OCI-LY7 (cell line): Measurements from ENCODE around the gene SRRM1. TPM values are rescaled to one million over a fixed set of nuclear protein-coding genes. Genes with fewer than 3 reads are reported as not detected.
"Not testable (repeated sequence)": the region's sequence is repeated elsewhere in the genome, so short reads cannot be mapped to it uniquely, and the experiment has no call there.

Source experiments
- BruUV-seq: library from RNA; stranded (reverse); fragments of 400-500 nt; replicated peaks from 2 replicates; lab custom pipeline; 2021; lab: Mats Ljungman, UMichigan
- CTCF ChIA-PET: fragments of 300-600 bp; sonication (Branson Sonifier 250); formaldehyde crosslinking; loops from one replicate; lab custom pipeline; 2022; ENCODE audit warnings: antibody characterized with exemption; ENCODE audit not compliant: unreplicated experiment; lab: Charles Lee
- POLR2A ChIA-PET: fragments of 300-600 bp; sonication (Branson Sonifier 250); formaldehyde crosslinking; loops from one replicate; lab custom pipeline; 2022; ENCODE audit warnings: antibody characterized with exemption; lab: Charles Lee
- DNase-seq: peaks from one replicate; pipeline ENCODE4 v3.0.0-alpha.2; 2015; ENCODE audit warnings: low spot score
- H2AFZ ChIP-seq: fragments of 200-600 bp; sonication (generic), shearing (Covaris generic); 2 replicates; pipeline ENCODE4 v1.6.1; 2014; ENCODE audit warnings: mild to moderate bottlenecking, antibody characterized with exemption, low read length, moderate library complexity
- H3K27ac ChIP-seq: fragments of 200-600 bp; sonication (generic); 2 replicates; pipeline ENCODE4 v1.5.1; 2014; ENCODE audit warnings: mixed run types, low read depth, mild to moderate bottlenecking, moderate library complexity, low read length, inconsistent platforms; ENCODE audit not compliant: poor library complexity, severe bottlenecking
- H3K36me3 ChIP-seq: fragments of 200-600 bp; sonication (generic); 2 replicates; pipeline ENCODE4 v1.6.1; 2014; ENCODE audit warnings: mild to moderate bottlenecking, antibody characterized with exemption, low read length, moderate library complexity, mixed read lengths; ENCODE audit not compliant: insufficient read depth
- H3K4me1 ChIP-seq: fragments of 200-600 bp; sonication (generic); 2 replicates; pipeline ENCODE4 v1.5.1; 2014; ENCODE audit warnings: mild to moderate bottlenecking, low read length; ENCODE audit not compliant: insufficient read depth, poor library complexity, severe bottlenecking
- H3K4me2 ChIP-seq: fragments of 200-600 bp; sonication (generic); 2 replicates; pipeline ENCODE4 v1.6.1; 2014; ENCODE audit warnings: mild to moderate bottlenecking, low read length
- H3K4me3 ChIP-seq: fragments of 200-600 bp; sonication (generic); 2 replicates; pipeline ENCODE4 v1.5.1; 2014; ENCODE audit warnings: mild to moderate bottlenecking, low read depth, low read length; ENCODE audit not compliant: poor library complexity, severe bottlenecking
- H3K79me2 ChIP-seq: fragments of 200-600 bp; sonication (generic); 2 replicates; pipeline ENCODE4 v1.6.1; 2016; ENCODE audit warnings: low read depth, mild to moderate bottlenecking, low read length, moderate library complexity, mixed read lengths; ENCODE audit not compliant: insufficient read depth
- H3K9me2 ChIP-seq: fragments of 200-600 bp; sonication (generic); 2 replicates; pipeline ENCODE4 v1.6.1; 2016; ENCODE audit warnings: mild to moderate bottlenecking, low read length, mixed read lengths; ENCODE audit not compliant: insufficient read depth
- H3K9me3 ChIP-seq: fragments of 200-600 bp; sonication (generic); 2 replicates; pipeline ENCODE4 v1.6.1; 2014; ENCODE audit warnings: mild to moderate bottlenecking, mixed run types, low read length, mixed read lengths
- H4K20me1 ChIP-seq: fragments of 200-600 bp; sonication (generic); 2 replicates; pipeline ENCODE4 v1.6.1; 2014; ENCODE audit warnings: mild to moderate bottlenecking, antibody characterized with exemption, low read length, moderate library complexity, mixed read lengths; ENCODE audit not compliant: insufficient read depth
- CTCF ChIP-seq: fragments of 200-600 bp; sonication (generic); conservative IDR thresholded peaks from 2 replicates; pipeline ENCODE4 v1.5.1; 2014; ENCODE audit warnings: mild to moderate bottlenecking, antibody characterized with exemption, low read length, moderate library complexity, mixed read lengths
- EZH2phosphoT487 ChIP-seq: fragments of 200-600 bp; sonication (generic); IDR thresholded peaks from 2 replicates; pipeline ENCODE4 v1.6.1; 2018; ENCODE audit warnings: low read depth, borderline replicate concordance, mild to moderate bottlenecking, mixed run types, antibody characterized with exemption, low read length, moderate library complexity, mixed read lengths
- intact Hi-C: fragments of 100-400 bp; cut with micrococcal nuclease; formaldehyde crosslinking; loops from one replicate; pipeline ENCODE4 v1.10.0; 2022; ENCODE audit not compliant: unreplicated experiment
- total RNA-seq, 2 experiments: library from RNA; depleted of rRNA in 1 of 2; stranded (reverse); fragments of >200 nt in 1 of 2; shearing (Covaris generic) in 1 of 2; gene quantifications; 2 replicates each; pipeline ENCODE4 v1.2.3, GENCODE V29; 2014 to 2022

SRRM1 gene
- total RNA-seq, 2 experiments from 2014 or later, result 78.5 to 251 TPM

GRCh38 chr1:24704411-24705259 lies 61.5 kb downstream of the SRRM1 start:
- no peak overlapping the region for H3K4me2 ChIP-seq
- intact Hi-C loops, result no loop called here
- ChIA-PET CTCF (interaction anchor here (0.6 kb wide), 1 partner anchor 9 kb away, joined by 3 read pairs; no protein-coding TSS in a partner anchor), POLR2A (no interaction called here)
- no peak for DNase-seq
- H3K27ac ChIP-seq, result no peak overlapping the region
- no peaks in the 10 kb centered on the region for H3K79me2 ChIP-seq
- H4K20me1 ChIP-seq, result no peaks in the 10 kb centered on the region
- no peaks in the 10 kb centered on the region for H3K9me3 ChIP-seq
- no peaks in the 10 kb centered on the region for H3K9me2 ChIP-seq
- no peaks in the 10 kb centered on the region for H3K36me3 ChIP-seq
- no peak overlapping the region for H2AFZ ChIP-seq
- BruUV-seq, result no TSS peak
- H3K4me3 ChIP-seq, result no peak overlapping the region
- H3K4me1 ChIP-seq, result peaks cover 3% of the 10 kb centered on the region
- TF ChIP-seq CTCF, result no peak
- no peak for TF ChIP-seq EZH2phosphoT487

GRCh38 chr1:24705260-24706073 lies 62.4 kb downstream of the SRRM1 start:
- Histone ChIP-seq H3K4me3 (no peak overlapping the region), H2AFZ (no peak overlapping the region), H3K27ac (no peak overlapping the region), H3K4me1 (peaks cover 3% of the 10 kb centered on the region), H3K4me2 (no peak overlapping the region), H3K9me2 (no peaks in the 10 kb centered on the region), H3K36me3 (no peaks in the 10 kb centered on the region), H3K79me2 (no peaks in the 10 kb centered on the region), H3K9me3 (no peaks in the 10 kb centered on the region), H4K20me1 (no peaks in the 10 kb centered on the region)
- TF ChIP-seq CTCF (no peak), EZH2phosphoT487 (no peak)
- intact Hi-C loops, result no loop called here
- no peak for DNase-seq
- CTCF ChIA-PET, result interaction anchor here (0.6 kb wide), 1 partner anchor 10 kb away, joined by 3 read pairs; no protein-coding TSS in a partner anchor
- no TSS peak for BruUV-seq
- POLR2A ChIA-PET, result no interaction called here

- H3K4me1 ChIP-seq, H3K27ac ChIP-seq, intact Hi-C loops, DNase-seq, BruUV-seq, H3K4me2 ChIP-seq, H4K20me1 ChIP-seq, H3K4me3 ChIP-seq, CTCF ChIA-PET, H2AFZ ChIP-seq, H3K9me2 ChIP-seq, POLR2A ChIA-PET, H3K79me2 ChIP-seq, H3K9me3 ChIP-seq, H3K36me3 ChIP-seq: not testable (repeated sequence)
Observed at GRCh38 chr1:24706074-24706389, 62.9 kb downstream of the SRRM1 start.
